ENCODE measurements around the gene RNF41. TPM values are rescaled to one million over a fixed set of nuclear protein-coding genes. Genes with fewer than 3 reads are reported as not detected.

The RNF41 gene
- total RNA-seq: 68.5 and 138 TPM in 2 replicates

GRCh38 chr12:56221757-56222530 is at the start of gene RNF41:
RNF41 (minus strand) TSS chr12:56221922; CDS start chr12:56214047, 7,875 bp downstream.

GRCh38 chr12:56266693-56267442 is 45.1 kb upstream of the RNF41 start, which contains the start of gene COQ10A:
COQ10A (plus strand) TSS chr12:56266942; CDS start chr12:56267119, 177 bp downstream.

DNA sequence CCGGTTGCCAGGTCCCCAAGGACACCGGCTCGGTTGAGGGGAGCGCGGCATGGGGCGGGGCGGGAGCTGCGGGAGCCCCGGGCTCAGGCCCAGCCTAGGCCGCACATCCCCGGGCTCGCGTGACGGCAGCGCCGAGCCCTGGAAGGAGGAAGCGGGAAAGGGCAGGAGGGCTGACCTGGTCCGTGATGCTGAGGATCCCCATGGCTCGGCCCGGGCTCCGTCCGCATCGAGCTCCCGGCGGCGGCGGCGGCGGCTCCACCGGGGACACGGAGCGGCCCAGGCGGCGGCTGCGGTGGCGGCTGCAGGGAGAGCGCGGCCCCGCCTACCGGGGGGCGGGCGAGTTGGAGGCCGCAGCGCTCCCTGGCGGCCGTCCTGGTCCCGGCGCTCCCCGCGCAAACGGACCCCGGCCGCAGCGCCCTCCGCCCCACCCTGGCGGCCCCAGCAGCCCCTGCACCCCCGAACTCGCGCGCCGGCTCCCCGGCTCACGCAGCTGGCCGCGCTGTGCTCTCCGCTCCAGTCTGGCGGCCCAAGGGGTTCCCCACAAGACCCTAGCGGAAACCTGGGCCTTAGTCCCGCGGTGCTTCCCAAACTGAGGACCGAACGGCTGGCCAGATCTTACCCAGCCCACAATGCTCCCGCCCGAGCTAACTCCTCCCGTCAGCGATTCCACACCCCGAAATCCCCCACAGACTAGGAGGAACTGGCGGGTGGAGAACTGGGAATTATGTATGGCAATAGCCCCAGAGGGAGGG is 36.5 kb upstream of the RNF41 start, which contains the start of gene ANKRD52:
Gene ANKRD52 (minus strand): TSS at position 317 of the 752 bp plus-strand sequence. CDS start 115 bp downstream, at position 202.

GRCh38 chr12:56229916-56230431 is 8.3 kb upstream of the RNF41 start, which contains the start of gene SLC39A5:
SLC39A5 (plus strand) TSS chr12:56230051; CDS start chr12:56231275, 1,224 bp downstream.

DNA sequence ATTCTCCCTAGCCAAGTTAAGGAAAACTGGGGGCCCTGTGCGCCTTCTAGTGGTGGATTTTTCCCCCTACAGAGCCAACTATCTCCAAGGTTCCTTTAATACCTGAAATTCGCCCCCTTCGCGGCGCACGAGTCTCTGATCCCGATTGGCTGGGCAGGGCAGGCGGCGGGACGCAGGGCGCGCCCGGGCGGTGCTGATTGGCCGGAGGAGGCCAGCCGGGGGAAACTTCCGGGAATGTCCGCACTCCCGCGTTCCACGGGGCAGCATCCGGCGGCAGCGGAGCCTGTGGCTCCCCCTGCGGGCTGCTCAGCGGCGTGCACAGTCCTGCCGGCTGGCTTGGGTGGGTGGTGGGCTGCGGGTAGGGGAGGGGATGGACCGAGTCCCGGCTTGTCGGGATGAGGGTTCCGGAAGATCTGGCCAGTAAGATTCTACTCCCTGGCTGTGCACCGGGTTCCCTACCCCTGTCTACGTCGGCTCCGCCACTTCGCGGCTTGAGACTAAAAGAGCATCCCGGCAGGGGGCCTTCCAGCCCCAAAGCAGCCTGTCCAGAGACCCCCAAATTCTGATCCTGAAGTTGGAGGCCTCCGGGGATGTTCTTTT is 2.5 kb upstream of the RNF41 start, which contains the start of gene NABP2:
Gene NABP2 (plus strand): TSS at position 241 of the 600 bp plus-strand sequence. CDS start 515 bp downstream, outside the sequence.

GRCh38 chr12:56189099-56189917 is 32.4 kb downstream of the RNF41 start, which contains the start of gene SMARCC2:
SMARCC2 (minus strand) TSS chr12:56189483; CDS start chr12:56189461, 22 bp downstream.

DNA sequence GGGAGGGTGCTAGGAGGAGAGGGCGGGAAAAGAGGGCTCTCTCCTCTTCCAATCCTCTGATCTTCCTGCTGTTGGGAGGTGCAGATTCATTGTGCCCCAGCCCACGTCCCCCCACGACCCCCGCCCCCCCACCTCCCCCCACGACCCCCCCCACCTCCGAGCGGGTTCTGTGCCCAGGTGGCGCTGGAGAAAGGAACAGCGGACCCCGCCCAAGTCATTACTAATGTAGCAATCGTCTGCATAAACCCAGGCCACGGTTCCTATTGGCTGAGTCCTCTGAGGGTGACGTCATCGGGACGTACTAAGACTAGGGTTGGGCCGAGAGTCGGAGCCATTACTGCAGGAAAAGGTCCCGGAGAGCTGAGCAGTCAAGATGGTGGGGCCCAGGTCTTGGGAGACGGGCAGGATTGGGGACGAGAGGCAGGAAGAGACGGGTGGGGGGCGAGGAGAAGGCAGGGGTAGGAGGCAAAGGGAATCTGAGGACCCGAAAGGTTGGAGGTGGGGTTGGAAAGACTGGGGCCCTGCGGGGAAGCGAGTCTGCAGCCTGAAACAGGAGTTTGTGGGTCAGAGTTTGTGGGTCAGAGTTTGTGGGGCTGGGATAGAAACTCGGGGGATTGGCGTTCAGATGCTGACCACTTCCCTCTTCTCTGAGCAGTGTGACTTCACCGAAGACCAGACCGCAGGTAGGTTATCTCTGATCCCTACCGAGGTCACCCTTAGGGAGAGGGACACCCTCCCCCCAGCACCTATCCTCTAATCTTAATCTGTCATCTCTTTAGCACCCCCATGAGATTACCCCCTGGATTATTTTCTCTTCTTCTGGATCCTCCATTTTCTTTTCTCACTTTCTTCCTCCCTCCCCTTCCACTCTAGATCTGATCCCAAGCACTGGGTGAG is 63.4 kb downstream of the RNF41 start, which contains the start of gene MYL6:
Gene MYL6 (plus strand): TSS at position 331 of the 897 bp plus-strand sequence. CDS start 43 bp downstream, at position 374.

Other genes starting within 250 kb of the RNF41 start
- 30.6 and 52.0 TPM in 2 replicates for gene RAB5B, start 247.8 kb downstream of the RNF41 start, total RNA-seq
- 6.5 and 12.3 TPM in 2 replicates for gene SUOX, start 224.6 kb downstream of the RNF41 start, total RNA-seq
- gene IKZF4, start 200.9 kb downstream of the RNF41 start, total RNA-seq: 0.16 and 0.25 TPM in 2 replicates
- gene RPS26, start 180.0 kb downstream of the RNF41 start, total RNA-seq: 32.6 and 61.2 TPM in 2 replicates
- gene ERBB3, start 141.8 kb downstream of the RNF41 start, total RNA-seq: 0.63 TPM in 1 of 2 replicates, not detected in the other
- 114 and 216 TPM in 2 replicates for gene PA2G4, start 117.4 kb downstream of the RNF41 start, total RNA-seq
- gene RPL41, start 105.3 kb downstream of the RNF41 start, total RNA-seq: 2,621 and 2,969 TPM in 2 replicates
- gene ZC3H10, start 103.7 kb downstream of the RNF41 start, total RNA-seq: 4.4 and 6.4 TPM in 2 replicates
- gene ESYT1, start 93.7 kb downstream of the RNF41 start, total RNA-seq: 328 and 362 TPM in 2 replicates
- gene MYL6B, start 69.3 kb downstream of the RNF41 start, total RNA-seq: 69.4 and 71.4 TPM in 2 replicates
- 3,299 and 3,963 TPM in 2 replicates for gene MYL6, start 63.6 kb downstream of the RNF41 start, total RNA-seq
- gene SMARCC2, start 32.4 kb downstream of the RNF41 start, total RNA-seq: 38.0 and 56.8 TPM in 2 replicates
- gene NABP2, start 2.4 kb upstream of the RNF41 start, total RNA-seq: 24.9 and 27.2 TPM in 2 replicates
- gene SLC39A5, start 8.1 kb upstream of the RNF41 start, total RNA-seq: 0.38 TPM in 1 of 2 replicates, not detected in the other
- 8.4 and 33.0 TPM in 2 replicates for gene ANKRD52, start 36.5 kb upstream of the RNF41 start, total RNA-seq
- 4.5 and 7.7 TPM in 2 replicates for gene COQ10A, start 45.0 kb upstream of the RNF41 start, total RNA-seq
- gene CS, start 78.4 kb upstream of the RNF41 start, total RNA-seq: 90.7 and 173 TPM in 2 replicates
- gene CNPY2, start 94.1 kb upstream of the RNF41 start, total RNA-seq: 48.9 and 65.3 TPM in 2 replicates
- gene PAN2, start 112.1 kb upstream of the RNF41 start, total RNA-seq: 11.2 and 21.5 TPM in 2 replicates
- 0.19 TPM in 1 of 2 replicates, not detected in the other for gene IL23A, start 117.0 kb upstream of the RNF41 start, total RNA-seq
- 52.9 and 88.8 TPM in 2 replicates for gene STAT2, start 138.2 kb upstream of the RNF41 start, total RNA-seq
- not detected in 2 replicates for gene APOF, start 140.9 kb upstream of the RNF41 start, total RNA-seq
- 11.3 and 15.8 TPM in 2 replicates for gene TIMELESS, start 227.5 kb upstream of the RNF41 start, total RNA-seq
- gene MIP, start 232.7 kb upstream of the RNF41 start, total RNA-seq: 0.38 TPM in 1 of 2 replicates, not detected in the other
- gene SPRYD4, start 246.7 kb upstream of the RNF41 start, total RNA-seq: 1.3 and 2.0 TPM in 2 replicates

All from bladder microvascular endothelial cell (primary cell).